T-helper 2 cell treated with Interferon-gamma antibody and Interleukin-4, amounts not matched to agents 5 μg/mL and 100 μg/mL, for 36 hours (primary cell): ENCODE data around the gene SHB.

Experiments used
- DNase-seq: peaks from one replicate; pipeline ENCODE4 v3.0.0; 2021; ENCODE audit warnings: low spot score
- H3K27ac Mint-ChIP-seq: one replicate; pipeline ENCODE4 v1.8.0; 2021; ENCODE audit warnings: mild to moderate bottlenecking, mixed read lengths
- H3K27me3 Mint-ChIP-seq: one replicate; pipeline ENCODE4 v1.8.0; 2021; ENCODE audit warnings: low read depth, mixed read lengths
- H3K36me3 Mint-ChIP-seq: one replicate; pipeline ENCODE4 v1.8.0; 2021; ENCODE audit warnings: low read depth, mixed read lengths
- H3K4me1 Mint-ChIP-seq: one replicate; pipeline ENCODE4 v1.8.0; 2021; ENCODE audit warnings: low read depth, mixed read lengths
- H3K4me3 Mint-ChIP-seq: one replicate; pipeline ENCODE4 v1.8.0; 2022; ENCODE audit warnings: mild to moderate bottlenecking, moderate library complexity, mixed read lengths
- H3K9me3 Mint-ChIP-seq: one replicate; pipeline ENCODE4 v1.8.0; 2021; ENCODE audit warnings: mixed read lengths

The SHB gene

DNA sequence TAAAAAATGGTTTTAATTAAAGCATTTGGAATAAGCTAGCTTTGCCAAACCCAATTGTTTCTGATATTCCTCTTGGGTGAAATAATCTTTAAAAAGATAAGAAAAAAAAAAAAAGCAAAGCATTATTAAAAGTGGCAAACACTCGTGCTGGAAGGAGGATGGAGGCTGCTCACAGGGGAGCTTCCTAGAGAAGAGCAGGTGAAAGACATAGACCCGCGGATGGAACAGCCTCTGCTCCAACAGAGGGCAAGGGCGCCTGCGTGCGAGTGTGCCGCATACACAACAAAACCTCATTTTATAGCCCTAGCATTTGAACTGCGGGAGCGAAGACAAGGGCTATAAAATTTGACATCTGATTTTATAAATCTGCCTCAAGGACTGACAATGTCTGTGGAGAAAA lies 131.7 kb downstream of the SHB start:
- no peak overlapping the region for H3K4me3 Mint-ChIP-seq
- DNase-seq = no peak
- no peaks in the 10 kb centered on the region for H3K4me1 Mint-ChIP-seq
- no peak overlapping the region for H3K27ac Mint-ChIP-seq
- no peaks in the 10 kb centered on the region for H3K9me3 Mint-ChIP-seq
- no peaks in the 10 kb centered on the region for H3K27me3 Mint-ChIP-seq
- no peaks in the 10 kb centered on the region for H3K36me3 Mint-ChIP-seq

GRCh38 chr9:37936965-37937364 lies 132.1 kb downstream of the SHB start:
- Mint-ChIP-seq H3K4me3 (no peak overlapping the region), H3K36me3 (no peaks in the 10 kb centered on the region), H3K27me3 (no peaks in the 10 kb centered on the region), H3K4me1 (no peaks in the 10 kb centered on the region), H3K9me3 (no peaks in the 10 kb centered on the region), H3K27ac (no peak overlapping the region)
- no peak for DNase-seq

DNA sequence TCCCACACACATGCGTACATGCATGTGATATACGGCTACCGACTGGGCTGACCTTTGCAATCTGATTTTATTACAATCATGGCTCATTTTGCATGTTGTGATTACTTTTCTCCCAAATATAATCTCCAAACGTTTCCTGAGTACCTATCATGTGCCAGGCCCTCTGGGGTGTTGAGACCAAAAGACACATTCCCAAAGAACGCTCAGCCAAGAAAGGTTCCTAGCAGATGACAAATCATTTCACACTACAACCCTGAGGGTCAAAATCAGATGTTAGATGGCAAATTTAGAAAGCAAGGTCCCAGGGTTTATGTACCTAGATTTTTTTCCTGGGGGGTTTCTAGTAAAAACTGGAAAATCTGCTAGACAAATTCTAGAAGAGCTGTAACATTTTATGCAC lies 132.7 kb downstream of the SHB start:
- no peaks in the 10 kb centered on the region for H3K27me3 Mint-ChIP-seq
- no peak overlapping the region for H3K27ac Mint-ChIP-seq
- no peaks in the 10 kb centered on the region for H3K36me3 Mint-ChIP-seq
- H3K4me3 Mint-ChIP-seq = no peak overlapping the region
- no peaks in the 10 kb centered on the region for H3K4me1 Mint-ChIP-seq
- no peaks in the 10 kb centered on the region for H3K9me3 Mint-ChIP-seq
- no peak for DNase-seq

DNA sequence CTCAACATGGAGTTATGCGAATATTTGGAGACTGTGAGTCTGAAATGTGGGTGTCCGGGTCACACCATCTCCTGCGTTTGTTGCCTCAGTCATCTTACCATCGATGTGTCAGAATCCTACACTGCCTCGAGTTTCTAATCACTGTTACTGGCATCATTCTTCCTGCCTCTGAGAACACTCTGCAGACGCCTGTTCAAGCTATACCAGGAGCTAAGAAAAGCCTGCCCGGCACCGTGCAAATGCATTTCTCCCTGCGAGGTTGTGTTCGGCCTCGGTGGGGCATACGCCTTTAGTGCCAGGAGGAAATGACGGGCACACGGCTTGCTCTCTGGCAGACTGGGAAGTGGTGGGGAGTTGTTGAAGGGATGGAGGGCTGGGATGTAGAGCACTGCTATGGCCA lies 133.9 kb downstream of the SHB start:
- DNase-seq = no peak
- no peaks in the 10 kb centered on the region for H3K27me3 Mint-ChIP-seq
- no peak overlapping the region for H3K4me3 Mint-ChIP-seq
- H3K27ac Mint-ChIP-seq = no peak overlapping the region
- H3K36me3 Mint-ChIP-seq = no peaks in the 10 kb centered on the region
- no peaks in the 10 kb centered on the region for H3K9me3 Mint-ChIP-seq
- no peaks in the 10 kb centered on the region for H3K4me1 Mint-ChIP-seq

- Mint-ChIP-seq H3K4me3 (no peak overlapping the region), H3K27ac (no peak overlapping the region), H3K27me3 (no peaks in the 10 kb centered on the region), H3K9me3 (no peaks in the 10 kb centered on the region), H3K4me1 (no peaks in the 10 kb centered on the region), H3K36me3 (no peaks in the 10 kb centered on the region)
- DNase-seq = no peak
Measured at GRCh38 chr9:37931592-37931991, 137.4 kb downstream of the SHB start.

- DNase-seq = no peak
- H3K27me3 Mint-ChIP-seq = no peaks in the 10 kb centered on the region
- no peak overlapping the region for H3K4me3 Mint-ChIP-seq
- H3K27ac Mint-ChIP-seq = no peak overlapping the region
- peaks cover 2% of the 10 kb centered on the region for H3K4me1 Mint-ChIP-seq
- no peaks in the 10 kb centered on the region for H3K9me3 Mint-ChIP-seq
- no peaks in the 10 kb centered on the region for H3K36me3 Mint-ChIP-seq
Measured at GRCh38 chr9:37929441-37929895, 139.6 kb downstream of the SHB start.

DNA sequence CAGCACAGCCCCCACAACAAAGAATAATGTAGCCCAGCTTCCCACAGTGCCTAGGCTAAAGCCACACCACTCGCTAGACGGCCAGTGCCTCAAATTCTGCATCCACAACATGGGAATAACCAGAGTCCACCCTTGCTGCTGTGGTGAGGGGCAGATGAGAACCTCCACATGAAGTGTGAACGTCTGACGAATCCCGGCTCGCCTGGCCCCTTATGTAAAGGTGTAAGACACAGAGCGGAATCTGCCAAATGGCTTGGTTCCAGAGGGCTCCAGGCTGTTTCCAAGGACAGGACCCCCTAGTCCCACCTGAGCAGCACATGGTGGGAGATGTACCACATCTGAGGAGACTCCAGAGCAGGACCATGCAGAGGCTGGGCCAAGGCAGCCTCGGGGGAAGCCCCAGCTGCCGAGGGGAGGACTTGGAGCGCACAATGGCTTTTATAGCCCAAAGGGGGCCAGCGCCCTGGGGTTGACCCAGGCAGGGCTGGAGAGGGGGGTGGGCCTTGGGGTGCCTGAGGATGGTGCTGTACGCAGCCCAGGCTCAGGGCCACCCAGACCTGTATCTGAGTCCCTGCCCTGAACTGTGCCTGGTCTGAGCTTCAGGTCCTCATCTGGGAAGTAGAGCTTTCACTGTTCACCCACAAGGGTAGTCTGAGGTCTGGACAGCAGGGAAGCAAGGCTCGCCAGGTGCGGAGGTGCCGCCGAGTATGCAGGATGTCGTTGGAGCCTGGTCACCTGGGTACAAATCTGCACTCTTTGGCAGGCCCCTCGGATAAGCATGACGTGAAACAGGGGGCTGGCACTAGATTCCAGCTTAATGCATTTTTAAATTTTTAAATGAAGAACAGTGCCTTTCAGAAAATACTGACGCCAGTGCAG lies 140.2 kb downstream of the SHB start:
- Mint-ChIP-seq H3K36me3 (no peaks in the 10 kb centered on the region), H3K27ac (no peak overlapping the region), H3K27me3 (no peaks in the 10 kb centered on the region), H3K4me1 (peaks cover 2% of the 10 kb centered on the region), H3K4me3 (no peak overlapping the region), H3K9me3 (no peaks in the 10 kb centered on the region)
- no peak for DNase-seq

- H3K36me3 Mint-ChIP-seq = no peaks in the 10 kb centered on the region
- H3K27me3 Mint-ChIP-seq = no peaks in the 10 kb centered on the region
- no peak overlapping the region for H3K4me3 Mint-ChIP-seq
- DNase-seq = no peak
- H3K9me3 Mint-ChIP-seq = no peaks in the 10 kb centered on the region
- no peak overlapping the region for H3K27ac Mint-ChIP-seq
- H3K4me1 Mint-ChIP-seq = peaks cover 2% of the 10 kb centered on the region
Measured at GRCh38 chr9:37927601-37928551, 141.2 kb downstream of the SHB start.

DNA sequence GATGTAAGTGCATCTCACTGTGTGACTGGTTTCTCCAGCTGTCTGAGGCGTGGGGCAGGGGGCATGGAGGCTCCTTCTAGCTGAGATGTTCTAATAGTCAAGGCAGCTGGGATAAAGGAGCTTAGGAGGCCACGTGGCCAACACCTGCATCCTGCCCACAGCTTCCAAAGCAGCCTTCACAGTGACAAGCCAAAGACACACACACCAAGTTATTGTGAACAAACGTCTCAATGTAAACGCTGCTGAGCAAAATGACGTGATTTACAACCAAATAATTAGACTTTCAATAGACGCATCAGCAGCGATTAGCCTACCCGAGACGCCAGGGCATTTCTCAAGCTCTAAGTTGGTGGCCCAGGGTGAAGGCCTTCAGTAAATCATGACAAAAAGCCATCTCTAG lies 141.9 kb downstream of the SHB start:
- H3K9me3 Mint-ChIP-seq = no peaks in the 10 kb centered on the region
- H3K36me3 Mint-ChIP-seq = no peaks in the 10 kb centered on the region
- H3K4me1 Mint-ChIP-seq = peaks cover 2% of the 10 kb centered on the region
- H3K27me3 Mint-ChIP-seq = no peaks in the 10 kb centered on the region
- no peak overlapping the region for H3K27ac Mint-ChIP-seq
- H3K4me3 Mint-ChIP-seq = no peak overlapping the region
- DNase-seq = no peak

GRCh38 chr9:37926737-37927118 lies 142.3 kb downstream of the SHB start:
- no peak overlapping the region for H3K4me3 Mint-ChIP-seq
- no peaks in the 10 kb centered on the region for H3K9me3 Mint-ChIP-seq
- peaks cover 2% of the 10 kb centered on the region for H3K4me1 Mint-ChIP-seq
- DNase-seq = no peak
- no peaks in the 10 kb centered on the region for H3K27me3 Mint-ChIP-seq
- no peak overlapping the region for H3K27ac Mint-ChIP-seq
- H3K36me3 Mint-ChIP-seq = no peaks in the 10 kb centered on the region

DNA sequence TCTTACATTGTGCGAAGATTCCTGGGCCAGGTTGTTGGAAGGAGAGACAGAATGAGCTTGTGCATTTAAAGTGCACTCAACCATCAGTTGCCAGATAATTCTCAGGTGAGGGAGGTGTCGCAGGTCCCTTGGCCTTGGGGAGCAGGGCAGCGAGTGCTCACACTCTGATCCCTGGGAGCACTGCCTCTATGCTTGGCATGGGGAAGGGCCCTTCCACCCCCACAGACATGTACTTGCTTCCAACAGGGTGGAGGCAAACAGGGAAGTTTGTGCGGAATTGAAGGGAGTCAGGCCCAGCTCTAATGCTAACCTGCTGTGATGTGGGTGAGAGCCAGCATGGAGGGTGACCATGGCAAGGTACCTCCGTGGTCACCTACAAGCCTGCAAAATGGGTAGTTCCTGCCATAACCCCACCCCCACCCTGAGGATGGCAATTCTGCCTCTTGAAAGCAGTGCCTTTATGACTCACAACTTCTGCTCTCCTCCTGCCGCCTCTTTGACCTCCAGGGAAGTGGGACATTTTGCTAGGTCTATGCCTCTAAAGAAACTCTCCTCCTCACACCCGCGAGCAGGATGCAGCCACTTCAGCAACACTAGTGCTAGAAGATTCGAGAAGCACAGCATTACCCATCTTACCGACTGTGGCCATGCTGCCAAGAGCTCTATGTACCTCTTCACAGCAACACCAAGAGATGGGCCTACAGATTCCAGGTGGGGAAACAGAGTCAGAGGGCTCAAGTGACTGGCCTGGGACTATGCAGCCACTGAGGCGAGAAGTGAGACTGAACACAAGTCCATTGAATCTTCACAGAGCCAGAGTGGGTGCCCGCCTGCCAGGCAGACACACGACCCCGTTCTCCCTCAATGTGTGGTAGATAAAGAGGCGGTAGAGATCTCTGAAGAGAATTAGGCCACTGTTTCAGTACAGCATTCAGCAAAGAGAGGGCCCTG lies 143.0 kb downstream of the SHB start:
- Mint-ChIP-seq H3K36me3 (no peaks in the 10 kb centered on the region), H3K4me1 (peaks cover 2% of the 10 kb centered on the region), H3K4me3 (no peak overlapping the region), H3K9me3 (no peaks in the 10 kb centered on the region), H3K27ac (no peak overlapping the region), H3K27me3 (no peaks in the 10 kb centered on the region)
- no peak for DNase-seq

- Mint-ChIP-seq H3K9me3 (no peaks in the 10 kb centered on the region), H3K36me3 (no peaks in the 10 kb centered on the region), H3K4me3 (no peak overlapping the region), H3K4me1 (peaks cover 2% of the 10 kb centered on the region), H3K27ac (no peak overlapping the region), H3K27me3 (no peaks in the 10 kb centered on the region)
- DNase-seq = no peak
Measured at GRCh38 chr9:37925006-37925405, 144.0 kb downstream of the SHB start.

GRCh38 chr9:37924538-37924937 lies 144.5 kb downstream of the SHB start:
- Mint-ChIP-seq H3K9me3 (no peaks in the 10 kb centered on the region), H3K27me3 (no peaks in the 10 kb centered on the region), H3K36me3 (no peaks in the 10 kb centered on the region), H3K4me3 (no peak overlapping the region), H3K27ac (no peak overlapping the region), H3K4me1 (peaks cover 2% of the 10 kb centered on the region)
- DNase-seq = no peak
